Inflammatory macrophage treated with lipopolysaccharide for 4 hours (primary cell): Measurements from ENCODE around the gene DOCK7.
"Not testable (repeated sequence)": the region's sequence is repeated elsewhere in the genome, so short reads cannot be mapped to it uniquely, and the experiment has no call there.

Experiments used
- DNase-seq: peaks from one replicate; pipeline ENCODE4 v3.0.0-alpha.2; 2020

The DOCK7 gene

DNA sequence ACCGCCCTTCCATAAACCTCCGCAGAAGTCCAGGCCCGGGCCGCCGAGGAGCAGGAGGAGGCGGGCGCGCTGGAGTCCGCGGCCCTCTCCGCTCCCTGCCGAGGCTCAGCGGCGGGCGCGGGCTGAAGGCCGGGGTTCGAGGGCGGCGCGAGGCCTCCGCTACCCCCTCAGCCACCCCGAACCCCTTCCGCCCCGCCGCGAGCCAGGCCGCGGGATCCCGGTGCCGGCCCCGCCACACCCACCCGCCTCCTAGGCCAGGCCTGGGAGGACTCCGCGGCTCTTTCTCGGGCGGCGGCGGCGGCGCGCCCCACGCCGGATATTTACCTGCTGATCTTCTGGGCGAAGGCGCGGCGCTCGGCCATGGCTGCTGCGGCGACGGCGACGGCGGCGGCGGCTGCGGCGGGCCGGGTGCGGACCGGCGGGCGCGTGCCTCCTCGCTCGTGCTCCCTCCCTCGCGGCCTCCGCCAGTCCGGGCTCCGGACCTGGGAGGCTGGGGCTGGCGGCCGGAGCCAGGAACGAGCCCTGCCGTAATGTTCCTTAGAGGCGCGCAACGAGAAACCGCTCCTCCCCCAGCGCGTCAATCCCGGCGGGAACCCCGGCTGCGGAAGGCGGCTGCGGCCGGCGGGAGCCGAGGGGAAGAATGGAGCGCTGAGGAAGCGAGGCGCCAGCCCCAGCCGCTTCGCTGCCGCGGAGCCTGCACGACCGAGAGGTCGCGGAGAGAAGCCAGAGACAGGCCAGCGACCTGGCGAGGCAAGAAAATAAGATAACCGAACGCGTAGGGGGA lies at the start of gene DOCK7:
Gene DOCK7 (minus strand): TSS at position 484 of the 784 bp plus-strand sequence. CDS start 122 bp downstream, at position 362.
- peak; percentile 82 for DNase-seq

GRCh38 chr1:62735491-62736171 lies 47.4 kb upstream of the DOCK7 start:
- no peak for DNase-seq

GRCh38 chr1:62732331-62732730 lies 44.1 kb upstream of the DOCK7 start:
- DNase-seq = no peak

DNA sequence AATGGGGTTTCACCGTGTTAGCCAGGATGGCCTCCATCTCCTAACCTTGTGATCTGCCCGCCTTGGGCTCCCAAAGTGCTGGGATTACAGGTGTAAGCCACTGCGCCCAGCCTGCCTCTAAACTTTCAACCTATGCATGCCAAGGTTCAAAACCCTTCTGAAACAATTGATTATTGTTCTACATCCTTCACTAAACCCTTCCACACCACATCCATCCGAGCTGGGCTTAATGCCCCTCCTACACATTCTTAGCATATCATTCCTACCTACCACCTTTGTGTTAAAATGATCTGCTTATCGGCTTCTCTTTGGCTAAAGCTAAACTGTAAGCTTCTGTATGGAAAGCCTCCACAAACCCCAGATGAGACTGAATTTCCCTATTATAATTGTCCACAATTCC lies 40.8 kb upstream of the DOCK7 start:
- no peak for DNase-seq

DNA sequence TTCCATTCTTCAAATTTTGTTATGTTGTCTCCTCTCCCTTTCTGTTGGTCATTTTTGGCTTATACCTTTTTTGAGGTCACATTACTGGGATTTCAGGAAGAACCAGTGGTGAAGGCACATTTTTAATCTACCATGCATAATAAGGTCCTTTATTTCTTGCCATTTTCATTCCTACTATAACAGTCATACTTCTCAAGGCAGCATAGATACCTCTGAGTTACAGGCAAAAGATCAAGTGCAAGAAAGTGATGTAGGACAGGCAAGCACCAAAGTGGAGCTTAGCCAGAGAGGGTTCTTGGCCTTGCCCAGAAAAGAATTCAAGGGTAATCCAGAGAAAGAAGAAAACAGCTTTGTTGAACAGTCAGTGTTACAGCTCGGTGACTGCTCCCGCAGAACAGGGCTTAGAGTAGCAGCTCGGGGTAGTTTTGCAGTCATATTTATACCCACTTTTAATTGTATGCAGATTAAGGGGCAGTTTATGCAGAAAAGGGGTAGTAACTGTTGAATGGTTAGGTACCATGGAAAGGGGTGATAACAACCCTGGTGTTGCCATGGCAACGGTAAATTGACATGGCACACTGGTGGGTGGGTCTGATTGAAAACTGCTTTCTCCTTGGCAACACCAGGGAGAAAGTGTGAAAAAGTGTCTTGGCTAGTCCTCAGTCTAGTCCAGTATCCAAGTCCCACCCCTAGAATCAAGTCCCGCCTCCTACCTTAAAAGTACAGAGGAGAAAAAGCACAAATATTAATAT lies 39.6 kb upstream of the DOCK7 start:
- DNase-seq = no peak

GRCh38 chr1:62726011-62726442 lies 37.8 kb upstream of the DOCK7 start:
- no peak for DNase-seq

DNA sequence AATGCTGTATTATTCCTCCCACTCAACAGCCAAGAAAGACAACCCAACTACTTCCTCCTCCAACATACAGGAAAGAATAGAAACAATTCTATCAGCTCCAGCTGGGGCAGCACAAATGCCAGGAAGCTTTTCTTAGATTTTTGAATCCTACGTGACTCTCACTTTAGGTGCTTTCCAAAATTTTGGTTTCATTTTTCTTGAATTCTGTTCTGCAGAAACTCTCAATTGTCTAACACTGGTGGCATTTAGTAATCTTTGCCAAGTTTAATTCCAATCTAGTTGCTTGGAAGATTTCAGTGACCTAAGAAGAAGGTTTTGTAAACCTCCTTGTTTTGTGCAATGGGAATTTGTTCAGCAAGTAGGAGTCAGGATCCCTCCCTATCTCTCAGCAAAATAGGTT lies 37.1 kb upstream of the DOCK7 start:
- peak; percentile 85 for DNase-seq

GRCh38 chr1:62724430-62724829 lies 36.2 kb upstream of the DOCK7 start:
- DNase-seq = no peak

DNA sequence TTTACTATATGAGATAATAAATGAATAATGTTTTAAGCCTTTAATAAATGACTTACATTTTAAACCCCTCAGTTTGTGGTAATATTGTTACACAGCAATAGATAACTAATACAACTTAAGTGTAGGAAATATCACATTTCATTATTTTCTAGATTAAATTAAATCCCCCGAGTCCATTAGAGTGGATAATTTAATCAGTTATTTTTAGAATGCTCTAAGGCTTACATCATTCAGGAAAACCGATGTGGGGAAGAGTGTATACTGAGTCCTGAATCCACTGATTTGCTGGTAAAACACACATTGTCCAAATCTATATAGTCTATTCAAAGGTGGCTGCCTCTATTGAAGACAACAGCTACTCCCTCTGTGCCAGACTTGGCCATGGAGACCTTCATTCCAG lies 35.7 kb upstream of the DOCK7 start:
- DNase-seq = no peak

DNA sequence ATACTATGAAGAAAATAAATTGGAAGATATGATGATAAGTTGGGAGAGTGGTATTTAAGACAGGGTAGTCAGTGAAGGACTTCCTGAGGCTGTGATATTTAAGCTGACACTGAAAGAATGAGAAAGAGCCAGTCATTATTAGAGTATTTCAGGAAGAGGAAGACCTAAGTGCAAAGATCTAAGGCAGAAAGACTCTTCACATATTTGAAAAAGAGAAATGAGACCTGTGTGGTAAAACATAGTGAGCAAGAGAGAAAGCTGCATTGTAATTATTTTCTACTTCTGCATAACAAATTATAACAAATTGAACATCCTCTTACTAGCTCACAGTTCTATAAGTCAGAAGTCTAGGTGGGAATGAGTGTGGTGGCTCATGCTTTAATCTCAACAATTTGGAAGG lies 34.6 kb upstream of the DOCK7 start:
- peak; percentile 86 for DNase-seq

- DNase-seq = no peak
Measured at GRCh38 chr1:62720946-62721554, 32.9 kb upstream of the DOCK7 start.

DNA sequence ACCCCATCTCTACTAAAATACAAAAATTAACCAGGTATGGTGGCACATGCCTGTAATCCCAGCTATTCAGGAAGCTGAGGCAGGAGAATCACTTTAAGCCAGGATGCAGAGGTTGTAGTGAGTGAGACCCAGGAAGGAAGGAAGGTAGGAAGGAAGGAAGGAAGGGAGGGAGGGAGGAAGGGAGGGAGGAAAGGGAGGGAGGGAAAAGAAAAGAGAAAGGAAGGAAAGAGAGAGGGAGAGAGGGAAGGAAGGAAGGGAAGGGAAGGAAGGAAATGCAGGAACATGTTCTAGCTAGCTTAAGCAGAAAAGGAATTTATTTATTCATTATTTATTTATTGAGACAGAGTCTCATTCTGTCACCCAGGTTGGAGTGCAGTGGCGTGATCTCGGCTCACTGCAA lies 30.2 kb upstream of the DOCK7 start:
- not testable (repeated sequence) for DNase-seq

- no peak for DNase-seq
Measured at GRCh38 chr1:62717483-62717882, 29.3 kb upstream of the DOCK7 start.

GRCh38 chr1:62716397-62716796 lies 28.2 kb upstream of the DOCK7 start:
- DNase-seq = peak; percentile 82

DNA sequence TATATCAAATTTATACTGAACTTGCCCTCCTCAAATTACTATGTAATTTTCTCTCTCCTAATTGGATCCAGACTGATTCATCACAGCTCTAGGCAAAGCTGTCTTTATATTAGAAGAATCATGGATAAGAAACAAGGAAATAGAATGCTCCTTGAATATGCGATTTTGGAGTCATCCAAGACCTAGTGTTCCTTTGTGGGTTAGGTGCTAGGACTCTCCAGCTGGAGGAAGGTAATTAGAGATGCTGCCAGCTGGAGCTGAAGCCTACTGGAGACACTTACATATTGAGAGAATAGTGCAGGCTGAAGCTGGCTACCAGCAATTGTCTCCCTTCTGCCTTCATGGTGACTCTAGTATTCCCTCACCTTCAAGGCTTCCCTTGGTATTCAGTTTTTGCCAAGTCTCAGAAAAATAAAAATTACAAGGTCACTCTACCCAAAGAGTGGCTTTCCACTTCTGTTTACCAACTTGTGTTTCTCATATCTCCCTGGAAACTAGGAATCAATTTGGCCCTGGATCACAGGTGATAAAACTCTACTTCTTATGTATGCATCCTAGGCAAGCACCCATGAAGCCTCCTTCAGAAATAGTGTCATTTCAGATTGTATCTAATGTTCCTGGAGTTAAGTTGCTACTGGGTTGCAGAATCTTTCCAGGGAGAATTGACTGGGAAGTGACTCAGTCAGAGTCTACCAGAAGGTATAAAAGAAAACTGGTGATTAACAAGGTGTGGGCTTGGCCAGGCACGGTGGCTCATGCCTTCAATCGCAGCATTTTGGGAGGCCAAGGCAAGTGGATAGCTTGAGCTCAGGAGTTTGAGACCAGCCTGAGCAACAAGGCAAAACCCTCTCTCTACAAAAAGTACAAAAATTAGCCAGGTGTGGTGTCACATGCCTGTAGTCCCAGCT lies 24.4 kb upstream of the DOCK7 start:
- DNase-seq = no peak

DNA sequence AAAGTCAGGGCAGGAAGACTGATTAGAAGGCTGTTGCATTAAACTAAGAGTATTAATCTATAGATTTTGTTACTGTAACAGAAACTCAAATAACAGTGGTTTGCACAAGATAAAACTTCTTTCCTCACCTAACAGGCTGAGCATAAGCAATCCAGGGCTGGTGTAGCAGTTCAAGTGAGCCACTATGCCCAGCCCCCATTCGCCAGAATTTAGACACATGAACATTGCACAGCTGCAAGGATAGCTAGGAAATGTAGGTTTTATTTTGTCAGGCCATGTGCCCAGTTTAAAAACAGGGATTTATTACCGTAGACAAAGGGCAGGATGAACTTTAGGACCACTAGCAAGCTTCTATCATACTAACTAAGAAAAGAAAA lies 19.5 kb upstream of the DOCK7 start:
- no peak for DNase-seq

- DNase-seq = no peak
Measured at GRCh38 chr1:62706985-62707743, 19.0 kb upstream of the DOCK7 start.

DNA sequence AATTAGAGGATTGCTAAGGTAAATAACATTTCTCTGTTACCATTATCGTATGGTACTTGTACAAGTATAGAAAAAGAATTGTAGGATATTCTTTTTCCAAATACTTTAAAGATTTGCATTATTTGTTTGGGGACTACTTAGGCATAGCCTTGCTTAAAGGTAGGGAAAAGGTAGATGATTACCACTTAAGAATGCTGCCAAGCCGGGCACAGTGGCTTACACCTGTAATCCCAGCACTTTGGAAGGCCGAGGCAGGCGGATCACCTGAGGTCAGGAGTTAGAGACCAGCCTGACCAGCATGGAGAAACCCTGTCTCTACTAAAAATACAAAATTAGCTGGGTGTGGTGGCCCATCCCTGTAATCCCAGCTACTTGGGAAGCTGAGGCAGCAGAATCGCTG lies 10.0 kb upstream of the DOCK7 start:
- not testable (repeated sequence) for DNase-seq

- not testable (repeated sequence) for DNase-seq
Measured at GRCh38 chr1:62694479-62694878, 6.3 kb upstream of the DOCK7 start.

- DNase-seq = no peak
Measured at GRCh38 chr1:62693123-62693522, 4.9 kb upstream of the DOCK7 start.
